HepG2 (cell line): Measurements from ENCODE around the gene MIGA2. TPM values are rescaled to one million over a fixed set of nuclear protein-coding genes. Genes with fewer than 3 reads are reported as not detected.

Source experiments
- ELF4 ChIP-seq: sonication (generic); formaldehyde crosslinking; IDR thresholded peaks from 2 replicates; pipeline ENCODE4 v1.5.0; 2020; ENCODE audit warnings: missing genetic modification reagents, mild to moderate bottlenecking, moderate library complexity, borderline replicate concordance
- HNF1B ChIP-seq: sonication (generic); formaldehyde crosslinking; IDR thresholded peaks from 2 replicates; pipeline ENCODE4 v1.5.1; 2020; ENCODE audit warnings: mild to moderate bottlenecking, moderate library complexity, missing genetic modification reagents
- MXI1 ChIP-seq: IDR thresholded peaks from 3 replicates; pipeline ENCODE4 v1.6.1; 2012; ENCODE audit warnings: low read depth, low read length, inconsistent platforms, borderline replicate concordance
- PAF1 ChIP-seq: IDR thresholded peaks from 2 replicates; pipeline ENCODE4 v1.6.1; 2016; ENCODE audit warnings: missing genetic modification reagents, missing compliant biosample characterization
- SAFB2 ChIP-seq: sonication (generic); formaldehyde crosslinking; IDR thresholded peaks from 2 replicates; pipeline ENCODE4 v1.5.1; 2020; ENCODE audit warnings: missing genetic modification reagents, low read depth, mild to moderate bottlenecking, borderline replicate concordance
- SIX4 ChIP-seq: sonication (generic); formaldehyde crosslinking; IDR thresholded peaks from 2 replicates; pipeline ENCODE4 v1.4.0; 2020; ENCODE audit warnings: missing genetic modification reagents
- SOX13 ChIP-seq, 3 experiments: fragments of 450-650 bp in 1 of 3; sonication (generic) in 1 of 3; formaldehyde crosslinking in 1 of 3; IDR thresholded peaks in 2 of 3; conservative IDR thresholded peaks in 1 of 3; 2 replicates each; pipeline versions ENCODE4 v1.5.0 to v1.6.1; 2016 to 2020; ENCODE audit warnings: antibody characterized with exemption in 1 of 3, mild to moderate bottlenecking in 1 of 3, missing compliant biosample characterization in 1 of 3, missing genetic modification reagents in 1 of 3, moderate library complexity in 1 of 3
- SP140L ChIP-seq: sonication (generic); formaldehyde crosslinking; IDR thresholded peaks from 2 replicates; pipeline ENCODE4 v1.4.0; 2020; ENCODE audit warnings: missing genetic modification reagents, borderline replicate concordance
- SP2 ChIP-seq: sonication (generic); formaldehyde crosslinking; IDR thresholded peaks from 2 replicates; pipeline ENCODE4 v1.5.1; 2020; ENCODE audit warnings: mild to moderate bottlenecking, missing genetic modification reagents
- ZBTB43 ChIP-seq: sonication (generic); formaldehyde crosslinking; conservative IDR thresholded peaks from 2 replicates; pipeline ENCODE4 v1.4.0; 2020; ENCODE audit warnings: missing genetic modification reagents
- ZFP62 ChIP-seq: sonication (generic); formaldehyde crosslinking; IDR thresholded peaks from 2 replicates; pipeline ENCODE4 v1.4.0; 2020; ENCODE audit warnings: missing genetic modification reagents
- ZNF788 ChIP-seq: sonication (generic); formaldehyde crosslinking; IDR thresholded peaks from 2 replicates; pipeline ENCODE4 v1.5.0; 2020; ENCODE audit warnings: mild to moderate bottlenecking, missing genetic modification reagents, borderline replicate concordance
- polyA plus RNA-seq, 8 experiments: library from polyadenylated mRNA; depleted of rRNA in 3 of 8; stranded (reverse) in 7 of 8; unstranded in 1 of 8; fragments of >200 nt; fragmentation: Illumina TruSeq in 4 of 8; extraction: Trizol in 4 of 8; gene quantifications; 2 replicates each; pipeline versions ENCODE4 v1.2.1 to v1.2.3, GENCODE V29; 2011 to 2016; ENCODE audit warnings: low read depth in 4 of 8, missing spikeins in 1 of 8, mixed read lengths in 1 of 8; ENCODE audit not compliant: insufficient read depth in 1 of 8
- total RNA-seq, 5 experiments: library from RNA; depleted of rRNA; stranded (reverse); fragments of >200 nt; fragmentation: Illumina TruSeq; extraction: Trizol; gene quantifications; 2 replicates each; pipeline ENCODE4 v1.2.3, GENCODE V29; 2016; ENCODE audit warnings: low read depth in 1 of 5
- TF ChIP-seq, protein P1 (sequence below): IDR thresholded peaks from 2 replicates; pipeline ENCODE4 v1.6.1; 2016; ENCODE audit warnings: missing biosample characterization, missing genetic modification reagents, low read depth
- TF ChIP-seq, protein P2 (sequence below): sonication (generic); formaldehyde crosslinking; IDR thresholded peaks from 2 replicates; pipeline ENCODE4 v1.4.0; 2020; ENCODE audit warnings: missing genetic modification reagents
- TF ChIP-seq, protein P3 (sequence below): sonication (generic); formaldehyde crosslinking; conservative IDR thresholded peaks from 2 replicates; pipeline ENCODE4 v1.5.0; 2020; ENCODE audit warnings: missing genetic modification reagents
- TF ChIP-seq, protein P4 (sequence below): fragments of 450-650 bp; IDR thresholded peaks from 2 replicates; pipeline ENCODE4 v1.6.1; 2017
- TF ChIP-seq, protein P5 (sequence below): fragments of 450-650 bp; IDR thresholded peaks from 2 replicates; pipeline ENCODE4 v1.6.1; 2016

Gene MIGA2
- total and polyA plus RNA-seq, 2 of the 13 experiments (the other 11 are each of a cell fraction or from before 2014, with no cell fraction given): 10.8 to 17.1 TPM

DNA sequence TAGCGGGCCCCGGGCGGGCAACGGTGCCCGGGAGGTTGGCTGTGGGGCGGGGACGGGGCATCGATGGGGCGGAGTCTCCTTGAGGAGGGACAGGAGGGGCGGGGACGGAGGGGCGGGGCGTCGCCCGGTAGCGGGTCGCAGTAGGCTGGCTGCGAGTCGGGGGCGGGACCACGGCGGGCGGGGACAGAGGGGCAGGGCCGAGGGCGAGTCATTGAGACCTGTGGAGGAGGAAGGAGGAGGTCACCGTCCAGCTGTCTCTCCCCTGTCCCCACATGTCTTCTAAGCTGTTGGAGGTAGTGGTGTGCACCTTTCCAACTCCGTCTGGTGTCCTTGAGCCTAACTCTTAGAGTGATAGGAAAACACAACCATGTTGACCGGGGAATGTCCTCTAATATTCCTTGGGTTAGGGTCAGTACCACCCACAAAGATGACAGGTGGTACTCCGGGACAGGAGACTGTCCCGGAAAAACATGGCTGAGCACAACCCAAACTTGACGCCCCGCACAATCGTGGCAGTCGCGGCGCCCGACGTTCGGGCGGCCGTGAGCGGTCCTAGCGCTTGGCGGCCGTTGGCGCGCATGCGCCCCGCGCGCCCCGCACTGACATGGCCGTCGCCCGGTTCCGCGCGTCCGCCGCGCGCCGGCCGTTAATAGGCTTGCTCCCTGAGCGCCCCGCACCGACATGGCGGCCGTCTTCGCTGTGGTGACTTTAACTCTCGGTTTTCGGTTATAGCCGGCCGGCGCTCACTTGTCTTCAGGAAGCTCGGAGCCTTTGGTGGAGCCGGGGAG, 74.5 kb downstream of the MIGA2 start, which contains the start of the genes CRAT and PTPA (continued):
- TF ChIP-seq MXI1 (0 out of 3 replicates have a peak, but pooled peaks have one; percentile 7), ZNF788 (CRISPR knock-in tag) (no peak; the same call in 1 of the 2 replicates), SP2 (CRISPR knock-in tag) (peak; percentile 62; the same call in 1 of the 2 replicates), SP140L (no peak), SOX13 (IDR thresholded peaks at IDR 0.05) (no peak), SOX13 (CRISPR knock-in tag; conservative IDR thresholded peaks at IDR 0.05 in 1 of 2, IDR thresholded peaks at IDR 0.05 in 1 of 2) (no peak), ZBTB43 (CRISPR knock-in tag) (peak; percentile 57; the same call in 1 of the 2 replicates), ELF4 (CRISPR knock-in tag) (0 out of 2 replicates have a peak, but pooled peaks have one; percentile 10), HNF1B (peak; percentile 70; the same call in 1 of the 2 replicates), SIX4 (0 out of 2 replicates have a peak, but pooled peaks have one; percentile 1), PAF1 (no peak), SAFB2 (CRISPR knock-in tag) (no peak), ZFP62 (no peak)
- TF ChIP-seq, protein P1, sequence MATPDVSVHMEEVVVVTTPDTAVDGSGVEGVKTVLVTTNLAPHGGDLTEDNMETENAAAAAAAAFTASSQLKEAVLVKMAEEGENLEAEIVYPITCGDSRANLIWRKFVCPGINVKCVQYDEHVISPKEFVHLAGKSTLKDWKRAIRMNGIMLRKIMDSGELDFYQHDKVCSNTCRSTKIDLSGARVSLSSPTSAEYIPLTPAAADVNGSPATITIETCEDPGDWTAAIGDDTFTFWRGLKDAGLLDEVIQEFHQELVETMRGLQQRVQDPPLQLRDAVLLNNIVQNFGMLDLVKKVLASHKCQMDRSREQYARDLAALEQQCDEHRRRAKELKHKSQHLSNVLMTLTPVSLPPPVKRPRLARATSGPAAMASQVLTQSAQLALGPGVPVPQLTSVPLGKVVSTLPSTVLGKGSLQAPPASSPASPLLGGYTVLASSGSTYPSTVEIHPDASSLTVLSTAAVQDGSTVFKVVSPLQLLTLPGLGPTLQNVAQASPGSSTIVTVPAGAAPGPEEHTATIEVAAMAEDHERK (CRISPR knock-in tag): no peak
- TF ChIP-seq, protein P2, sequence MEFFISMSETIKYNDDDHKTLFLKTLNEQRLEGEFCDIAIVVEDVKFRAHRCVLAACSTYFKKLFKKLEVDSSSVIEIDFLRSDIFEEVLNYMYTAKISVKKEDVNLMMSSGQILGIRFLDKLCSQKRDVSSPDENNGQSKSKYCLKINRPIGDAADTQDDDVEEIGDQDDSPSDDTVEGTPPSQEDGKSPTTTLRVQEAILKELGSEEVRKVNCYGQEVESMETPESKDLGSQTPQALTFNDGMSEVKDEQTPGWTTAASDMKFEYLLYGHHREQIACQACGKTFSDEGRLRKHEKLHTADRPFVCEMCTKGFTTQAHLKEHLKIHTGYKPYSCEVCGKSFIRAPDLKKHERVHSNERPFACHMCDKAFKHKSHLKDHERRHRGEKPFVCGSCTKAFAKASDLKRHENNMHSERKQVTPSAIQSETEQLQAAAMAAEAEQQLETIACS (CRISPR knock-in tag): peak; percentile 57; the same call in 1 of the 2 replicates
- TF ChIP-seq, protein P3, sequence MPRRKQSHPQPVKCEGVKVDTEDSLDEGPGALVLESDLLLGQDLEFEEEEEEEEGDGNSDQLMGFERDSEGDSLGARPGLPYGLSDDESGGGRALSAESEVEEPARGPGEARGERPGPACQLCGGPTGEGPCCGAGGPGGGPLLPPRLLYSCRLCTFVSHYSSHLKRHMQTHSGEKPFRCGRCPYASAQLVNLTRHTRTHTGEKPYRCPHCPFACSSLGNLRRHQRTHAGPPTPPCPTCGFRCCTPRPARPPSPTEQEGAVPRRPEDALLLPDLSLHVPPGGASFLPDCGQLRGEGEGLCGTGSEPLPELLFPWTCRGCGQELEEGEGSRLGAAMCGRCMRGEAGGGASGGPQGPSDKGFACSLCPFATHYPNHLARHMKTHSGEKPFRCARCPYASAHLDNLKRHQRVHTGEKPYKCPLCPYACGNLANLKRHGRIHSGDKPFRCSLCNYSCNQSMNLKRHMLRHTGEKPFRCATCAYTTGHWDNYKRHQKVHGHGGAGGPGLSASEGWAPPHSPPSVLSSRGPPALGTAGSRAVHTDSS (CRISPR knock-in tag): 0 out of 2 replicates have a peak, but pooled peaks have one; percentile 60
- TF ChIP-seq, protein P4, sequence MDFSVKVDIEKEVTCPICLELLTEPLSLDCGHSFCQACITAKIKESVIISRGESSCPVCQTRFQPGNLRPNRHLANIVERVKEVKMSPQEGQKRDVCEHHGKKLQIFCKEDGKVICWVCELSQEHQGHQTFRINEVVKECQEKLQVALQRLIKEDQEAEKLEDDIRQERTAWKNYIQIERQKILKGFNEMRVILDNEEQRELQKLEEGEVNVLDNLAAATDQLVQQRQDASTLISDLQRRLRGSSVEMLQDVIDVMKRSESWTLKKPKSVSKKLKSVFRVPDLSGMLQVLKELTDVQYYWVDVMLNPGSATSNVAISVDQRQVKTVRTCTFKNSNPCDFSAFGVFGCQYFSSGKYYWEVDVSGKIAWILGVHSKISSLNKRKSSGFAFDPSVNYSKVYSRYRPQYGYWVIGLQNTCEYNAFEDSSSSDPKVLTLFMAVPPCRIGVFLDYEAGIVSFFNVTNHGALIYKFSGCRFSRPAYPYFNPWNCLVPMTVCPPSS: no peak
- TF ChIP-seq, protein P5, sequence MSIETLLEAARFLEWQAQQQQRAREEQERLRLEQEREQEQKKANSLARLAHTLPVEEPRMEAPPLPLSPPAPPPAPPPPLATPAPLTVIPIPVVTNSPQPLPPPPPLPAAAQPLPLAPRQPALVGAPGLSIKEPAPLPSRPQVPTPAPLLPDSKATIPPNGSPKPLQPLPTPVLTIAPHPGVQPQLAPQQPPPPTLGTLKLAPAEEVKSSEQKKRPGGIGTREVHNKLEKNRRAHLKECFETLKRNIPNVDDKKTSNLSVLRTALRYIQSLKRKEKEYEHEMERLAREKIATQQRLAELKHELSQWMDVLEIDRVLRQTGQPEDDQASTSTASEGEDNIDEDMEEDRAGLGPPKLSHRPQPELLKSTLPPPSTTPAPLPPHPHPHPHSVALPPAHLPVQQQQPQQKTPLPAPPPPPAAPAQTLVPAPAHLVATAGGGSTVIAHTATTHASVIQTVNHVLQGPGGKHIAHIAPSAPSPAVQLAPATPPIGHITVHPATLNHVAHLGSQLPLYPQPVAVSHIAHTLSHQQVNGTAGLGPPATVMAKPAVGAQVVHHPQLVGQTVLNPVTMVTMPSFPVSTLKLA: no peak
